ENCODE data around the gene EID2. TPM values are rescaled to one million over a fixed set of nuclear protein-coding genes. Genes with fewer than 3 reads are reported as not detected.

The EID2 gene
- total RNA-seq, 6 experiments from 2014 or later, result 4.3 to 7.6 (median 5.4) TPM

DNA sequence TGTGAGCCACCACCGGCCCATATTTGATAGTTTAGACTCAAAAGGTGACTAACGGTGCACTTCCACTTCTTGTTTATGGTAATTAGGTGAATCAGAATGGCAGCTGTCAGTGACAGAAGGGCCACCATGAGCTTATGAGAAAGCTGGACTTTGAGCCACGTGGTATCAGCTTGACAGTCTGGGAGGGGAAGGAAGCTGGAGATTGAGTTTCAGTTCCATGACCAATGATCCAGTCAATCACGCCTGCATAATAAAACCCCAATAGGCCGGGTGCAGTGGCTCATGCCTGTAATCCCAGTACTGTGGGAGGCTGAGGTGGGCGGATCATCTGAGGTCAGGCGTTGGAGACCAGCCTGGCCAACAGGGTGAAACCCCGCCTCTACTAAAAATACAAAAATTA lies 15.5 kb downstream of the EID2 start:
- intact Hi-C loops (cut with DNase I), result no loop called here
- Histone ChIP-seq H3K27ac (no peak overlapping the region), H3K9me3 (no peaks in the 10 kb centered on the region), H3K36me3 (no peaks in the 10 kb centered on the region), H3K4me1 (no peaks in the 10 kb centered on the region), H3K4me3 (no peak overlapping the region), H3K27me3 (no peaks in the 10 kb centered on the region)
- TF ChIP-seq POLR2A (IDR thresholded peaks at IDR 0.05) (no peak), CTCF (IDR thresholded peaks at IDR 0.05) (no peak)
- DNase-seq (no peak), ATAC-seq (peak in 2 of 4 donors; percentile 42)
- WGBS (ENCODE audit: insufficient coverage, low coverage, low lambda C conversion rate, missing lambda C conversion rate), result 76% methylated on average over 5 of the region's 8 CpGs

DNA sequence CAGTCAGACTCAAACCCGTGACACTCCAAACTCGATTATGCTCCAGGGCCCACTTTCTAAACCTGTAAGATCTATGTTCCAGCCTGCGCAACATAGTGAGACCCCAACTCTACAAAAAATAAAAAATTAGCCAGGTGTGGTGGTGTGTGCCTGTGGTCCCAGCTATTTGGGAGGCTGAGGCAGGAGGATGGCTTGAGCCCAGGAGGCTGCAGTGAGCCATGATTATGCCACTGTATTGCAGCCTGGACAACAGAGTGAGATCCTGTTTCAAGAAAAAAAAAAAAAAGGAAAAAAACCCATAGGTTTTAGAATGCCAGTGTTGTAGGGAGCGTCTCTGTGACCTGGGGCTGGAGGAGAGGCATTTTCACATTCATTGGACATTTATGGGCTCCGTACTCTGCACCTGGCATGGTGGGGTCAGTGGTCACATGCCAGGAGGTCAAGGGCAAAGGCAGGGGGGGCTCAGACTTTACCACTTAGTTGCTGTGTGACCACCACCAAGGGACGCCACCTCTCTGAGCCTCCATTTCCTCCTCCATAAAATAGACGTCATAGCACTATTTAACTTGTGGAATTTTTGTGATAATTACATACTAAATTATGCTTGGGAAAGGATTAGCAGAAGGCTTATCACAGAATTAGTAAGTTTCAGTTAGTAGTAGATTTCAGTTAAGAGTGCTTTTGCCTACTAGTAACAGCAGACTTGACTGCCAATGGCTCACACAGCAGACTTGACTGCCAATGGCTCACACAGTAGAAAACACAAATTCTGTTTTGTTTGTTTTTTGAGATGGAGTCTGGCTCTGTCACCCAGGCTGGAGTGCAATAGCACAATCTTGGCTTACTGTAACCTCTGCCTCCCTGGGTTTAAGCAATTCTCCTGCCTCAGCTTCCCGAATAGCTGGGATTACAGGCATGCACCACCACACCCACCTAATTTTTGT lies 19.1 kb downstream of the EID2 start:
- H3K36me3 ChIP-seq, result no peaks in the 10 kb centered on the region

GRCh38 chr19:39518975-39519374 lies 21.0 kb downstream of the EID2 start:
- no peak overlapping the region for H3K27ac ChIP-seq
- no peaks in the 10 kb centered on the region for H3K36me3 ChIP-seq
- intact Hi-C loops (cut with DNase I), result no loop called here
- H3K4me1 ChIP-seq, result peaks cover 0 to 8% (median 3%) of the 10 kb centered on the region in 4 donors
- ATAC-seq (no peak), DNase-seq (peak in 1 of 3 donors; percentile 18)
- no peak overlapping the region for H3K4me3 ChIP-seq
- 60% methylated on average over 9 of the region's 9 CpGs for WGBS (ENCODE audit: insufficient coverage, low coverage, low lambda C conversion rate, missing lambda C conversion rate)
- H3K9me3 ChIP-seq, result no peaks in the 10 kb centered on the region
- TF ChIP-seq POLR2A (IDR thresholded peaks at IDR 0.05) (no peak), CTCF (IDR thresholded peaks at IDR 0.05) (no peak)
- H3K27me3 ChIP-seq, result no peaks in the 10 kb centered on the region

More for the DNA sequence above, 19.1 kb downstream of the EID2 start:
- DNase-seq, result peak in 1 of 3 donors; percentile 12
- intact Hi-C loops (cut with DNase I), result no loop called here
- no peaks in the 10 kb centered on the region for H3K9me3 ChIP-seq
- no peaks in the 10 kb centered on the region for H3K27me3 ChIP-seq
- no peak overlapping the region for H3K27ac ChIP-seq
- WGBS (ENCODE audit: insufficient coverage, low coverage, low lambda C conversion rate, missing lambda C conversion rate), result 79% methylated on average over 8 of the region's 8 CpGs
- no peak overlapping the region for H3K4me3 ChIP-seq
- H3K4me1 ChIP-seq, result no peaks in the 10 kb centered on the region
- TF ChIP-seq POLR2A (IDR thresholded peaks at IDR 0.05) (no peak), CTCF (IDR thresholded peaks at IDR 0.05) (no peak)
- no peak for ATAC-seq

GRCh38 chr19:39518458-39518857 lies 21.5 kb downstream of the EID2 start:
- H3K4me3 ChIP-seq, result no peak overlapping the region
- H3K4me1 ChIP-seq, result peaks cover 0 to 8% (median 3%) of the 10 kb centered on the region in 4 donors
- H3K27ac ChIP-seq, result no peak overlapping the region
- no peaks in the 10 kb centered on the region for H3K27me3 ChIP-seq
- H3K36me3 ChIP-seq, result no peaks in the 10 kb centered on the region
- peak in 1 of 3 donors; percentile 3 for DNase-seq
- no peak for ATAC-seq
- WGBS (ENCODE audit: insufficient coverage, low coverage, low lambda C conversion rate, missing lambda C conversion rate), result 18% methylated on average over 3 of the region's 5 CpGs
- no peak for TF ChIP-seq CTCF (IDR thresholded peaks at IDR 0.05)
- no peak for TF ChIP-seq POLR2A (IDR thresholded peaks at IDR 0.05)
- intact Hi-C loops (cut with DNase I), result no loop called here
- no peaks in the 10 kb centered on the region for H3K9me3 ChIP-seq
